Transverse colon (tissue), 4 donors: ENCODE data around the gene TPM4.

Source experiments
- POLR2A ChIP-seq: fragments of 450-650 bp; IDR thresholded peaks from one replicate; pipeline ENCODE4 v1.6.1; 2016; ENCODE audit warnings: antibody characterized with exemption, mild to moderate bottlenecking, moderate library complexity
- POLR2AphosphoS5 ChIP-seq, 3 donors: sonication (generic); formaldehyde crosslinking; IDR thresholded peaks; one replicate each; pipeline ENCODE4 v1.6.1; 2016; ENCODE audit warnings: antibody characterized with exemption in 3 of 3
- TF ChIP-seq, protein P1 (sequence below), 5 experiments: fragments of 200-600 bp in 3 of 5; fragments of 450-650 bp in 2 of 5; sonication (generic) in 3 of 5; IDR thresholded peaks; 1 replicate in 2 of 5; 2 replicates in 3 of 5; pipeline ENCODE4 v1.5.1; 2016 to 2017; ENCODE audit warnings: antibody characterized with exemption in 5 of 5, inconsistent platforms in 3 of 5, mild to moderate bottlenecking in 2 of 5, moderate library complexity in 1 of 5

DNA sequence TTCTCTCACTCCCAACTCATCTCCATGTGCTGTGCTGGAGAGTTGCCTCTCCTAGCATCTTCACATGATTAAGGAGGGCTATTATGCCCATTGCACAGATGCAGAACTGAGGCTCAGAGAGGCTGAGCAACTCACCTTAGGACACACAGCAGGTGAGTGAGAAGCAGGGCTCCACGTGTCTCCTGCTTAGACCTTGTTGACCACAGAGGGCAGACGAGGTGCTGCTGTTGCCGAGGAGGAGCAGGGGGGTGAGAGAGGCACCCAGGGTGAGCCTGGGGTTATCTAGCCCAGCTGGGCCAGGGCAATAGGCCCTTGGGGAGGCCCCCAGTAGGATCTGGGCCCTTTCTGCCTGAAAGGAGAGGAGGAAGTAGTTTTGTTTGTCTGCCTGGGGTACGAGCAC is 64.7 kb downstream of the TPM4 start:
- no peak for TF ChIP-seq POLR2AphosphoS5 (IDR thresholded peaks at IDR 0.05)
- TF ChIP-seq, protein P1, sequence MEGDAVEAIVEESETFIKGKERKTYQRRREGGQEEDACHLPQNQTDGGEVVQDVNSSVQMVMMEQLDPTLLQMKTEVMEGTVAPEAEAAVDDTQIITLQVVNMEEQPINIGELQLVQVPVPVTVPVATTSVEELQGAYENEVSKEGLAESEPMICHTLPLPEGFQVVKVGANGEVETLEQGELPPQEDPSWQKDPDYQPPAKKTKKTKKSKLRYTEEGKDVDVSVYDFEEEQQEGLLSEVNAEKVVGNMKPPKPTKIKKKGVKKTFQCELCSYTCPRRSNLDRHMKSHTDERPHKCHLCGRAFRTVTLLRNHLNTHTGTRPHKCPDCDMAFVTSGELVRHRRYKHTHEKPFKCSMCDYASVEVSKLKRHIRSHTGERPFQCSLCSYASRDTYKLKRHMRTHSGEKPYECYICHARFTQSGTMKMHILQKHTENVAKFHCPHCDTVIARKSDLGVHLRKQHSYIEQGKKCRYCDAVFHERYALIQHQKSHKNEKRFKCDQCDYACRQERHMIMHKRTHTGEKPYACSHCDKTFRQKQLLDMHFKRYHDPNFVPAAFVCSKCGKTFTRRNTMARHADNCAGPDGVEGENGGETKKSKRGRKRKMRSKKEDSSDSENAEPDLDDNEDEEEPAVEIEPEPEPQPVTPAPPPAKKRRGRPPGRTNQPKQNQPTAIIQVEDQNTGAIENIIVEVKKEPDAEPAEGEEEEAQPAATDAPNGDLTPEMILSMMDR (IDR thresholded peaks at IDR 0.05), result no peak
- no peak for TF ChIP-seq POLR2A
